Endothelial cell of umbilical vein (primary cell): ENCODE results near the gene MARK3. TPM values are rescaled to one million over a fixed set of nuclear protein-coding genes. Genes with fewer than 3 reads are reported as not detected.

Experiments
- BruUV-seq: library from RNA; stranded (reverse); fragments of 400-500 nt; replicated peaks from 2 replicates; lab custom pipeline; 2021; lab: Mats Ljungman, UMichigan
- CTCF ChIA-PET: fragments of 300-600, 350-600 bp; sonication (Branson Sonifier 250); formaldehyde crosslinking; loops from one replicate; lab custom pipeline; 2021; ENCODE audit warnings: antibody characterized with exemption, inconsistent platforms; lab: Charles Lee
- POLR2A ChIA-PET: fragments of 300-600, 350-600 bp; sonication (Branson Sonifier 250); formaldehyde crosslinking; loops from one replicate; lab custom pipeline; 2021; ENCODE audit warnings: antibody characterized with exemption, inconsistent platforms; lab: Charles Lee
- DNase-seq: peaks from one replicate; pipeline ENCODE4 v3.0.0-alpha.2; 2011; ENCODE audit warnings: low read depth, low spot score
- FAIRE-seq: peaks from 2 replicates; lab custom pipeline; 2011; peaks lifted over from hg19 to GRCh38; lab: Jason Lieb, UNC
- H2AFZ ChIP-seq: 2 replicates; pipeline ENCODE4 v1.6.0; 2012; ENCODE audit warnings: low read depth, low read length, control low read depth, inconsistent platforms
- H3K27ac ChIP-seq: 2 replicates; pipeline ENCODE4 v1.5.1; 2011; ENCODE audit warnings: low read depth, mild to moderate bottlenecking, control low read depth, low read length, moderate library complexity; ENCODE audit not compliant: insufficient read depth
- H3K27me3 ChIP-seq, 2 experiments: 2 replicates each; pipeline versions ENCODE4 v1.6.0 to v1.6.1; 2011; ENCODE audit warnings: low read length in 2 of 2, mixed read lengths in 1 of 2; ENCODE audit not compliant: control insufficient read depth in 2 of 2, insufficient read depth in 2 of 2
- H3K36me3 ChIP-seq, 2 experiments: 2 replicates in 1 of 2; 3 replicates in 1 of 2; pipeline ENCODE4 v1.5.1; 2011; ENCODE audit warnings: low read length in 2 of 2, mild to moderate bottlenecking in 1 of 2, moderate library complexity in 1 of 2; ENCODE audit not compliant: control insufficient read depth in 2 of 2, insufficient read depth in 2 of 2; ENCODE audit errors: extremely low read depth in 1 of 2
- H3K4me1 ChIP-seq: 3 replicates; pipeline ENCODE4 v1.5.1; 2011; ENCODE audit warnings: mild to moderate bottlenecking, low read length; ENCODE audit not compliant: control insufficient read depth, insufficient read depth; ENCODE audit errors: extremely low read depth
- H3K4me2 ChIP-seq: 2 replicates; pipeline ENCODE4 v1.6.1; 2011; ENCODE audit warnings: low read length, control low read depth, mixed read lengths; ENCODE audit not compliant: insufficient read depth
- H3K4me3 ChIP-seq, 3 experiments: fragments of 200-600 bp in 1 of 3; sonication (generic), shearing (Covaris generic) in 1 of 3; replicated peaks in 1 of 3; 2 replicates each; pipeline ENCODE4 v1.5.1; 2011 to 2016; ENCODE audit warnings: control low read depth in 3 of 3, low read length in 3 of 3, mild to moderate bottlenecking in 2 of 3, inconsistent platforms in 1 of 3, low read depth in 1 of 3, moderate library complexity in 1 of 3; ENCODE audit not compliant: insufficient read depth in 1 of 3
- H3K79me2 ChIP-seq: 2 replicates; pipeline ENCODE4 v1.6.0; 2012; ENCODE audit warnings: low read length, inconsistent platforms; ENCODE audit not compliant: control insufficient read depth, insufficient read depth
- H3K9ac ChIP-seq: replicated peaks from 2 replicates; pipeline ENCODE3; 2011; ENCODE audit warnings: low read length, control low read depth; ENCODE audit not compliant: insufficient read depth; ENCODE audit errors: extremely low read depth
- H3K9me1 ChIP-seq: replicated peaks from 3 replicates; pipeline ENCODE4 v1.6.0; 2011; ENCODE audit warnings: mild to moderate bottlenecking, low read length; ENCODE audit not compliant: control insufficient read depth, insufficient read depth; ENCODE audit errors: extremely low read depth
- H3K9me3 ChIP-seq: replicated peaks from 2 replicates; pipeline ENCODE4 v1.5.1; 2012; ENCODE audit warnings: low read length, inconsistent platforms; ENCODE audit not compliant: control insufficient read depth, insufficient read depth
- H4K20me1 ChIP-seq: replicated peaks from 2 replicates; pipeline ENCODE3; 2011; ENCODE audit warnings: mild to moderate bottlenecking, low read length; ENCODE audit not compliant: control insufficient read depth, insufficient read depth; ENCODE audit errors: extremely low read depth
- EZH2 ChIP-seq: IDR thresholded peaks from 2 replicates; pipeline ENCODE4 v1.6.1; 2012; ENCODE audit warnings: borderline replicate concordance, low read depth, mild to moderate bottlenecking, moderate library complexity, low read length, inconsistent platforms; ENCODE audit not compliant: severe bottlenecking
- FOS ChIP-seq: IDR thresholded peaks from 2 replicates; pipeline ENCODE4 v1.6.1; 2011; ENCODE audit warnings: mild to moderate bottlenecking, low read length, moderate library complexity, borderline replicate concordance; ENCODE audit not compliant: insufficient read depth
- GATA2 ChIP-seq: IDR thresholded peaks from 2 replicates; pipeline ENCODE4 v1.7.0; 2011; ENCODE audit warnings: low read depth, mild to moderate bottlenecking, moderate library complexity, mixed read lengths, low read length; ENCODE audit not compliant: insufficient read length, insufficient read depth
- JUN ChIP-seq: IDR thresholded peaks from 2 replicates; pipeline ENCODE4 v1.6.1; 2011; ENCODE audit warnings: borderline replicate concordance, low read depth; ENCODE audit not compliant: insufficient read length, insufficient read depth
- MYC ChIP-seq: IDR thresholded peaks from one replicate; pipeline ENCODE4 v1.6.1; 2011; ENCODE audit warnings: mild to moderate bottlenecking, low read depth, low read length
- POLR2A ChIP-seq: IDR thresholded peaks from 2 replicates; pipeline ENCODE4 v1.6.1; 2012; ENCODE audit warnings: low read depth, mild to moderate bottlenecking, control low read depth, low read length
- POLR2AphosphoS5 ChIP-seq: IDR thresholded peaks from 2 replicates; pipeline ENCODE4 v1.6.1; 2012; ENCODE audit warnings: low read depth, mild to moderate bottlenecking, control low read depth, low read length, moderate library complexity; ENCODE audit not compliant: insufficient read depth
- dilution Hi-C: fragments of 300-500 bp; cut with MboI; formaldehyde crosslinking; loops from one replicate; pipeline ENCODE4 v1.15.0; 2019; ENCODE audit warnings: low sequenced_read_pairs; ENCODE audit not compliant: extremely low pct_ligation_motif_present
- intact Hi-C: fragments of 100-400 bp; cut with micrococcal nuclease; formaldehyde crosslinking; loops from one replicate; pipeline ENCODE4 v1.10.0; 2022
- polyA plus RNA-seq, 4 experiments: library from polyadenylated mRNA; depleted of rRNA in 3 of 4; stranded (reverse) in 3 of 4; unstranded in 1 of 4; fragments of >200 nt; gene quantifications; 2 replicates each; pipeline versions ENCODE4 v1.2.1 to v1.2.3, GENCODE V29; 2011 to 2012; ENCODE audit warnings: missing spikeins in 1 of 4
- total RNA-seq: library from RNA; stranded (reverse); gene quantifications from 2 replicates; pipeline ENCODE4 v1.2.3, GENCODE V29; 2021
- TF ChIP-seq, protein P1 (sequence below): IDR thresholded peaks from 2 replicates; pipeline ENCODE4 v1.6.1; 2011; ENCODE audit not compliant: insufficient read depth, insufficient read length
- TF ChIP-seq, protein P2 (sequence below), 2 donors: IDR thresholded peaks; 1 replicate in 1 of 2; 2 replicates in 1 of 2; pipeline ENCODE4 v1.5.1; 2011; ENCODE audit warnings: low read length in 2 of 2, mild to moderate bottlenecking in 2 of 2, moderate library complexity in 2 of 2, control low read depth in 1 of 2, inconsistent platforms in 1 of 2, low read depth in 1 of 2; ENCODE audit not compliant: insufficient read depth in 1 of 2; ENCODE audit errors: extremely low read depth in 1 of 2

The MARK3 gene
- total and polyA plus RNA-seq, 2 donors (not counting 3 experiments of a cell fraction or from before 2014, with no cell fraction given) = 46.6 to 96.1 TPM

DNA sequence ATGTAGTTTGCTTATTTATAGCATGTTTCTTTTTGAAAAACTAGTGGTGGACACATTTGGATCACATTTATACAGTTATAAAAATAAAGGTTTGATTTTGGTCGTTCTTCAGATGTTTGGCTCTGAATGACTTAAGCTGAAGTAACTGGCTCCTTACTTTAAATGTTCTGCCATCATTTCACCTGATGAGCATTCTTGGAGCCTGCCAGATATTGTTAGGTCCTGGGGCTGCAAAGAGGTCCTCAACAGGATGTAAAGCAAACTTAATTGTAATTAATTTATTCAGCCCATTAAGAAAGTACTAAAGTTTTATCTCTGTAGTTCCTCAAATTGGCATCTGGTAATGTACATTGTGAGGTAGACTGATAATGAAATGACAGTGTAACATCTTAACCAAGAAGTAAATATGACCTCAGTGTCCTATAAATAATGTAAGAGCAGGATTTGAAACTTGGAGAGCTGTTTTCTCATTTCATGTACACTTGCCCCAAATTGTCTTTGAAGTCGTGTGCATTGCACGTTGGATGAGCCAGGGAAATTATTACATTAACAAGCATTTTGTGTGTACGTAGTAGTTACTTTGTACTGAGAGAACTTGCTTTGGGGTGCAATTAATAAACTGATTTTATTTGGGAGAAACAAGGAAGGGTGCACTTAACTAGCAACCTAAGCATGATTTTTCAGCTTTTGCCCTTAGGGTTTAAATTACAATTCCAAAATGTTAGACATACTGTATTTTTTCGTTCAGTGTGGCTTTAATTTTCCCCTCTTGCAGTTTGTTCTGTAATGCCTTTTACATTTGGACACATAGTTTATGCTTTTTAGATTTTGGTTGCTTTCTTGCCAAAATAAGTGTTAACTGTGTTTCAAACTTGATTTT, 43.7 kb upstream of the MARK3 start:
- TF ChIP-seq, protein P1, sequence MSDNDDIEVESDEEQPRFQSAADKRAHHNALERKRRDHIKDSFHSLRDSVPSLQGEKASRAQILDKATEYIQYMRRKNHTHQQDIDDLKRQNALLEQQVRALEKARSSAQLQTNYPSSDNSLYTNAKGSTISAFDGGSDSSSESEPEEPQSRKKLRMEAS = no peak
- TF ChIP-seq, protein P2, sequence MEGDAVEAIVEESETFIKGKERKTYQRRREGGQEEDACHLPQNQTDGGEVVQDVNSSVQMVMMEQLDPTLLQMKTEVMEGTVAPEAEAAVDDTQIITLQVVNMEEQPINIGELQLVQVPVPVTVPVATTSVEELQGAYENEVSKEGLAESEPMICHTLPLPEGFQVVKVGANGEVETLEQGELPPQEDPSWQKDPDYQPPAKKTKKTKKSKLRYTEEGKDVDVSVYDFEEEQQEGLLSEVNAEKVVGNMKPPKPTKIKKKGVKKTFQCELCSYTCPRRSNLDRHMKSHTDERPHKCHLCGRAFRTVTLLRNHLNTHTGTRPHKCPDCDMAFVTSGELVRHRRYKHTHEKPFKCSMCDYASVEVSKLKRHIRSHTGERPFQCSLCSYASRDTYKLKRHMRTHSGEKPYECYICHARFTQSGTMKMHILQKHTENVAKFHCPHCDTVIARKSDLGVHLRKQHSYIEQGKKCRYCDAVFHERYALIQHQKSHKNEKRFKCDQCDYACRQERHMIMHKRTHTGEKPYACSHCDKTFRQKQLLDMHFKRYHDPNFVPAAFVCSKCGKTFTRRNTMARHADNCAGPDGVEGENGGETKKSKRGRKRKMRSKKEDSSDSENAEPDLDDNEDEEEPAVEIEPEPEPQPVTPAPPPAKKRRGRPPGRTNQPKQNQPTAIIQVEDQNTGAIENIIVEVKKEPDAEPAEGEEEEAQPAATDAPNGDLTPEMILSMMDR (IDR thresholded peaks at IDR 0.05; ENCODE audit: extremely low read depth in 1 of 2, insufficient read depth in 1 of 2, low read depth in 1 of 2, low read length in 2 of 2) = no peak
- TF ChIP-seq POLR2A = no peak
- TF ChIP-seq FOS = no peak
- no peak for TF ChIP-seq EZH2
- TF ChIP-seq MYC = no peak
- no peak for TF ChIP-seq GATA2
- TF ChIP-seq JUN = no peak
- TF ChIP-seq POLR2AphosphoS5 = no peak
- BruUV-seq = no TSS peak
- ChIA-PET CTCF (interaction anchor here (2.5 to 8.1 kb wide), 2 partner anchors 49 kb away, joined by 14 to 74 read pairs; no protein-coding TSS in a partner anchor), POLR2A (no interaction called here)
- Histone ChIP-seq H3K27me3 (no peaks in the 10 kb centered on the region), H3K4me2 (no peak overlapping the region), H3K4me3 (no peak overlapping the region), H3K9ac (no peak overlapping the region), H3K4me1 (peaks cover under 1% of the 10 kb centered on the region), H3K27ac (no peak overlapping the region), H3K9me1 (no peaks in the 10 kb centered on the region), H2AFZ (no peak overlapping the region), H4K20me1 (peaks cover 2% of the 10 kb centered on the region), H3K36me3 (peaks cover 58 to 65% of the 10 kb centered on the region in 2 experiments), H3K9me3 (no peaks in the 10 kb centered on the region), H3K79me2 (peaks cover 23% of the 10 kb centered on the region)
- no peak for DNase-seq
- FAIRE-seq = no peak
- intact Hi-C loops (no loop called here), dilution Hi-C loops (no loop called here)
